ENCODE measurements around the gene MLPH.

GRCh38 chr2:237440819-237441281 is 46.2 kb upstream of the MLPH start:
- TF ChIP-seq CTCF (IDR thresholded peaks at IDR 0.05) (no peak), POLR2A (IDR thresholded peaks at IDR 0.05) (no peak)

Data from lower leg skin (tissue), 3 donors.